Brain microvascular endothelial cell (primary cell): Measurements from ENCODE around the gene IL16.

ENCODE experiments used
- DNase-seq: peaks from one replicate; pipeline ENCODE4 v3.0.0-alpha.2; 2020
- H3K27ac ChIP-seq: fragments of 250-450 bp; sonication (Bioruptor Pico); 2 replicates; pipeline ENCODE4 v1.5.1; 2020; ENCODE audit warnings: mild to moderate bottlenecking, moderate library complexity
- H3K27me3 ChIP-seq: fragments of 250-450 bp; sonication (Bioruptor Pico); replicated peaks from 2 replicates; pipeline ENCODE4 v1.5.1; 2020; ENCODE audit warnings: mild to moderate bottlenecking
- H3K36me3 ChIP-seq: fragments of 250-450 bp; sonication (Bioruptor Pico); replicated peaks from 2 replicates; pipeline ENCODE4 v1.5.1; 2020; ENCODE audit warnings: mild to moderate bottlenecking
- H3K4me3 ChIP-seq: 2 replicates; pipeline ENCODE4 v1.5.1; 2011; ENCODE audit warnings: low read depth, mild to moderate bottlenecking, control low read depth, low read length, moderate library complexity
- in situ Hi-C: cut with HindIII; loops from 2 replicates; pipeline ENCODE4 v1.10.0; 2017; ENCODE audit warnings: low sequenced_read_pairs, low pct_ligation_motif_present
- TF ChIP-seq, protein P1 (sequence below): IDR thresholded peaks from 2 replicates; pipeline ENCODE4 v1.5.1; 2011; ENCODE audit warnings: low read depth, mild to moderate bottlenecking, moderate library complexity, low read length, control low read depth, inconsistent platforms; ENCODE audit errors: missing control alignments

The IL16 gene

DNA sequence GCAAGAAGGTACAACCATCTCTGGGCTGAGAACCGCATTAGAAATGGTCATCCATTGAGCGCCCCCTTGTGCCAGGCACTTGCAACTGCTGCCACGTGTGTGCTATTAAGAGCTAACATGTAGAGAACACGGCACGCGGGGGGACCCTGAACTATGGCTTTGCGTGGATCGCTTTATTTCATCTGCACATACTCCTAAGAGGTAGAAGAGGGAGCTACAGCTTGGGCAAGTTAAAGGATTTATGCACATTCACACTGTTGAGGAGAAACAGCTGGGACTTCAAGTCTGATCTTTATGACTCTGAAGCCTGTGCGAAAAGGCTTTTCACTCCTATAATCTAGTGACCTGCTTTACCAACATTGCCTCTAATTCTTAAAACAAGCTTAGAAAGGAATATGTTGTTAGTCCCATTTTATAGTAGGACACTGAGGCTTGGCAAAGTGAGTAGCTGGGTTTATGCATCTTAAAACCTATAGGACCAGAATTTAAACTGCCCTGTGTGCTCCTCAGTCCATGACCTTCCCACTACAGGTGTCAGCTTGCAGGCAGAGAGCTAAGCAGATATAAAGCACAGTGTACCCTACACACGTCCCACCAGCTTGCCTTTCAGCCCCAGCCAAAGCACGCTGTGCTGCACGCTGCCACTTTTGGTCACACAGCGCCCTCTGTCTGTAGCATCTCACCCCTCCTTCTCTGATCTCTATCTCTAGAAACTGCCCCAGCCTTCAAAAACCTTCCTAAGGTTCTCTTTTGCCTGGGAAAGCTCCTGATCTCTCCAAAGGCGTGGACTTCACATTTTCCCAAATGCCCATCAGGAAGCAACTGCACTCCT is 69.5 kb downstream of the IL16 start:
- TF ChIP-seq, protein P1, sequence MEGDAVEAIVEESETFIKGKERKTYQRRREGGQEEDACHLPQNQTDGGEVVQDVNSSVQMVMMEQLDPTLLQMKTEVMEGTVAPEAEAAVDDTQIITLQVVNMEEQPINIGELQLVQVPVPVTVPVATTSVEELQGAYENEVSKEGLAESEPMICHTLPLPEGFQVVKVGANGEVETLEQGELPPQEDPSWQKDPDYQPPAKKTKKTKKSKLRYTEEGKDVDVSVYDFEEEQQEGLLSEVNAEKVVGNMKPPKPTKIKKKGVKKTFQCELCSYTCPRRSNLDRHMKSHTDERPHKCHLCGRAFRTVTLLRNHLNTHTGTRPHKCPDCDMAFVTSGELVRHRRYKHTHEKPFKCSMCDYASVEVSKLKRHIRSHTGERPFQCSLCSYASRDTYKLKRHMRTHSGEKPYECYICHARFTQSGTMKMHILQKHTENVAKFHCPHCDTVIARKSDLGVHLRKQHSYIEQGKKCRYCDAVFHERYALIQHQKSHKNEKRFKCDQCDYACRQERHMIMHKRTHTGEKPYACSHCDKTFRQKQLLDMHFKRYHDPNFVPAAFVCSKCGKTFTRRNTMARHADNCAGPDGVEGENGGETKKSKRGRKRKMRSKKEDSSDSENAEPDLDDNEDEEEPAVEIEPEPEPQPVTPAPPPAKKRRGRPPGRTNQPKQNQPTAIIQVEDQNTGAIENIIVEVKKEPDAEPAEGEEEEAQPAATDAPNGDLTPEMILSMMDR, result peak; percentile 95
- in situ Hi-C loops, result loop anchor here (25.0 kb wide), 1 partner anchor 154 kb away; no protein-coding TSS in a partner anchor
- H3K27me3 ChIP-seq, result no peaks in the 10 kb centered on the region
- H3K27ac ChIP-seq, result no peak overlapping the region
- no peaks in the 10 kb centered on the region for H3K36me3 ChIP-seq
- H3K4me3 ChIP-seq, result peak overlapping the region; percentile 24
- DNase-seq, result peak; percentile 71

DNA sequence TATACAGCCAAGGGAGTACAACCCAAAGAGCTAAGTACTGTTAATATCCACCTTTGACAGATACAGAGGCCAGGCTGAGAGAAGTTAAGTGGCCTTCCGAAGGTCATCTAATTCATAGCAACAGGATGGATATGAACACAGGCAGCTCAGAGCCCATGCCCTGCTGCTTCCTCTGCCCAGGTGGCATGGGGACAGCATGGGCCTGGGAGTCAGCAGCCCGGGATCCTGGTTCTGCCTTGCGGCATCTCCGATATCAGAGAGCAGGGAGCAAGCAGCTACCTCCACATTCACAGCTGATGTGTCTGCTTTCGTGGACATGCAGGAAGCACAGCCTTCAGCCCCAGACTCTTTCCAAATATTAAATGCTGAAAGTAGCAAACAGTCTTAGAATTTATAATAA is 71.7 kb downstream of the IL16 start:
- Histone ChIP-seq H3K27ac (no peak overlapping the region), H3K36me3 (no peaks in the 10 kb centered on the region), H3K4me3 (no peak overlapping the region), H3K27me3 (no peaks in the 10 kb centered on the region)
- DNase-seq, result no peak
- TF ChIP-seq, protein P1, result no peak
- in situ Hi-C loops, result loop anchor here (25.0 kb wide), 1 partner anchor 156 kb away; no protein-coding TSS in a partner anchor

DNA sequence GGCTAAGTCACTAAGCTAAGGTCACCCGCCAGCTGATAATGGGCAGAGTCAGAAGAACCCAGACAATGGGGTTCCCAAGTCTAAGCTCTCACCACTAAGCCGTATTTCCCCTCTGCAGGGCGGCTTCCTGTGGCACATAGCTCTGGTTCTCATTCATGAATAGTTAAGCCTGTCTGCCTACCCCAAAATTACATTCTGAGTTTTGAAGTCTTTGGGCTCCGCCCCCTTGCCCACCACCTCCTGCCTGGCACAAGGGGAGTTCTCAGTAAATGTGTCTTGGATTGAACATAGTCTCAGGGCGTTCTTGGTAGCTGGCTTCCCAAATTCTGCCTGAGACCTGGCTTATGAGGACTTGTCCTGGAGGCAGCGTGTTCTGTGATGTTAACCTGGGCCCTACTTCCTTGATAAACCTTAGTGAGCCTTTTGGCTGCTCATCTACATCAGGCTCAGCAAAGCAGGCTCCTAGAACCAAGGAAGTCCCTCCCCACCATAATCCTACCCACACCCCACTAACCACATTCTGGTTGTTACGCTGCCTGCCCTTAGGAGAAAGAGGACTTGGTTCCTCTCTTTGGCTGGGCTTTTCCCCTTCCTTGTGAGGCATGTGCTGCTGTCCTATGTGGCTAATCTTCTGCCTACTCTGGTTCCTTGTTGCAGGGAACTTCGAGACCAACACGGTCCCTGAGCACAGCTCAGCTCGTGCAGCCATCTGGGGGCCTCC is 72.4 kb downstream of the IL16 start:
- no peak for DNase-seq
- Histone ChIP-seq H3K27ac (no peak overlapping the region), H3K36me3 (no peaks in the 10 kb centered on the region), H3K27me3 (no peaks in the 10 kb centered on the region), H3K4me3 (no peak overlapping the region)
- in situ Hi-C loops, result loop anchor here (25.0 kb wide), 1 partner anchor 157 kb away; no protein-coding TSS in a partner anchor
- TF ChIP-seq, protein P1, result no peak

DNA sequence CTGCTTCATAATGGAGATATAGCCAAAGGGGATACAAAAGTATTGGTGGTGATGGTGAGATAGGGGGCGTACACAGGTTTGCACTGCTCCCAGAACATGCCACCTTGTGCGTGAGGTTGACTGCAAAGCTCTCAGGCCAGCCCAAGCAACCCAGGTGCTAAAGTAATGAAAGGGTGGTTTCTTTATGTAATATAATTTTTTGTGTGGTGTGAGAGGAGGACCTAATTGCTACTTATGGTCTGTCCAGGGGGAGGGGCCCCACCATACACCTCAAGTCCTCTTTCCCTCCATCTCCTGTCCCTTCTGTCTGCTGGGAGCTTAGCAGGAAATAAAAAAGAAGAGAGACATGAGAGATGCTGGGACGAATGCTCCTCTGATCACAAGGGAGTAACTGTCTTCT is 73.5 kb downstream of the IL16 start:
- no peak overlapping the region for H3K27ac ChIP-seq
- TF ChIP-seq, protein P1, result no peak
- H3K36me3 ChIP-seq, result no peaks in the 10 kb centered on the region
- DNase-seq, result no peak
- in situ Hi-C loops, result loop anchor here (25.0 kb wide), 1 partner anchor 158 kb away; no protein-coding TSS in a partner anchor
- no peak overlapping the region for H3K4me3 ChIP-seq
- no peaks in the 10 kb centered on the region for H3K27me3 ChIP-seq

DNA sequence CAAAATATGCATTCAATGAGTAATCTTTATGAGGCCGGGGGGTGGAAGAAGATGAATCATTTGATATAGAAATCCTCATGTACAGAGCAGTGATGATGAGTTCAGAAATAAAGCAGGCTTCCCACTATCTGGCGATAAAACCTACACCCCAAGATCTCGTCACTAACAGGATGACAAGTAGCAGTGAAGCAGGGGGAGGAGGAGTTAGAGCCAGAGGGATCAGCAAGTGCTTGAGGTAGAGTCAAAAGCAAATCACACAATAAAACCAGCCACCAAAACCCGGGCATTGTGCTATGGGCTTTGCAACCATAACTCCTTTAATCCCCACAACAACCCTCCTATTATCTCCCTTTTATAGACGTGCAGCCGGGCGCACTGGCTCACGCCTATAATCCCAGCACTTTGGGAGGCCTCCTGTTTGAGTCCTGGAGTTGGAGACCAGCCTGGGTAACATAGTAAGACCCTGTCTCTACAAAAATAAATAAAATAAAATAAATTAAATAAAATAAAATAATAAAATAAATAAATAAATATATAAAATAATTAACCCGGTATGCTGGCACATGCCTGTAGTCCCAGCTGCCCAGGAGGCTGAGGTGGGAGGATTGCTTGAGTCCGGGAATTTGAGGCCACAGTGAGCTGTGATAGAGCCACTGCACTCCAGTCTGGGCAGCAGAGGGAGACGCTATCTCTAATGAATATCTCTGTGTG is 74.3 kb downstream of the IL16 start:
- TF ChIP-seq, protein P1, result no peak
- Histone ChIP-seq H3K27me3 (no peaks in the 10 kb centered on the region), H3K36me3 (no peaks in the 10 kb centered on the region), H3K27ac (no peak overlapping the region), H3K4me3 (no peak overlapping the region)
- in situ Hi-C loops, result loop anchor here (25.0 kb wide), 1 partner anchor 159 kb away; no protein-coding TSS in a partner anchor
- peak; percentile 68 for DNase-seq
